HepG2 (cell line): ENCODE results near the gene SLC25A47. TPM values are rescaled to one million over a fixed set of nuclear protein-coding genes. Genes with fewer than 3 reads are reported as not detected.
A peak's percentile ranks its signal among the peaks of the same experiment; 100 is the strongest.

Experiments used
- FOXP1 ChIP-seq, 2 experiments: fragments of 450-650 bp in 1 of 2; IDR thresholded peaks; 2 replicates each; pipeline ENCODE4 v1.6.1; 2017 to 2018; ENCODE audit warnings: antibody characterized with exemption in 1 of 2
- IRX3 ChIP-seq: sonication (generic); formaldehyde crosslinking; IDR thresholded peaks from 2 replicates; pipeline ENCODE4 v1.8.1; 2023; ENCODE audit warnings: mild to moderate bottlenecking, low read depth, missing genetic modification reagents, borderline replicate concordance
- JUN ChIP-seq: sonication (generic); formaldehyde crosslinking; IDR thresholded peaks from 2 replicates; pipeline ENCODE4 v1.4.0; 2020; ENCODE audit warnings: mild to moderate bottlenecking, missing genetic modification reagents
- JUNB ChIP-seq: sonication (generic); formaldehyde crosslinking; IDR thresholded peaks from 2 replicates; pipeline ENCODE4 v1.8.0; 2022; ENCODE audit warnings: missing genetic modification reagents, mild to moderate bottlenecking, borderline replicate concordance
- KAT2B ChIP-seq: fragments of 150-350 bp; IDR thresholded peaks from 2 replicates; pipeline ENCODE4 v1.6.1; 2014; ENCODE audit warnings: low read depth, low read length, borderline replicate concordance
- KDM2A ChIP-seq: sonication (generic); formaldehyde crosslinking; IDR thresholded peaks from 2 replicates; pipeline ENCODE4 v1.4.0; 2020; ENCODE audit warnings: low read depth, missing genetic modification reagents, borderline replicate concordance
- MAFG ChIP-seq: sonication (generic); formaldehyde crosslinking; IDR thresholded peaks from 2 replicates; pipeline ENCODE4 v1.5.1; 2020; ENCODE audit warnings: mild to moderate bottlenecking, missing genetic modification reagents
- MLXIP ChIP-seq: sonication (generic); formaldehyde crosslinking; IDR thresholded peaks from 2 replicates; pipeline ENCODE4 v1.9.0; 2021; ENCODE audit warnings: missing genetic modification reagents, borderline replicate concordance
- MTERF4 ChIP-seq: sonication (generic); formaldehyde crosslinking; IDR thresholded peaks from 2 replicates; pipeline ENCODE4 v1.8.0; 2023; ENCODE audit warnings: mild to moderate bottlenecking, missing genetic modification reagents
- TEAD3 ChIP-seq: optimal IDR thresholded peaks from 2 replicates; pipeline ENCODE3; 2016; ENCODE audit warnings: borderline replicate concordance
- ZBTB25 ChIP-seq: IDR thresholded peaks from 2 replicates; pipeline ENCODE4 v1.6.1; 2018; ENCODE audit warnings: missing genetic modification reagents
- ZNF605 ChIP-seq: sonication (generic); formaldehyde crosslinking; IDR thresholded peaks from 2 replicates; pipeline ENCODE4 v1.8.0; 2022; ENCODE audit warnings: mild to moderate bottlenecking, missing genetic modification reagents
- ZNF607 ChIP-seq: sonication (generic); formaldehyde crosslinking; IDR thresholded peaks from 2 replicates; pipeline ENCODE4 v1.5.1; 2020; ENCODE audit warnings: missing genetic modification reagents, mild to moderate bottlenecking, borderline replicate concordance
- ZNF777 ChIP-seq: sonication (generic); formaldehyde crosslinking; IDR thresholded peaks from 2 replicates; pipeline ENCODE4 v1.4.0; 2020; ENCODE audit warnings: missing genetic modification reagents
- polyA plus RNA-seq, 8 experiments: library from polyadenylated mRNA; depleted of rRNA in 3 of 8; stranded (reverse) in 7 of 8; unstranded in 1 of 8; fragments of >200 nt; fragmentation: Illumina TruSeq in 4 of 8; extraction: Trizol in 4 of 8; gene quantifications; 2 replicates each; pipeline versions ENCODE4 v1.2.1 to v1.2.3, GENCODE V29; 2011 to 2016; ENCODE audit warnings: low read depth in 4 of 8, missing spikeins in 1 of 8, mixed read lengths in 1 of 8; ENCODE audit not compliant: insufficient read depth in 1 of 8
- total RNA-seq, 5 experiments: library from RNA; depleted of rRNA; stranded (reverse); fragments of >200 nt; fragmentation: Illumina TruSeq; extraction: Trizol; gene quantifications; 2 replicates each; pipeline ENCODE4 v1.2.3, GENCODE V29; 2016; ENCODE audit warnings: low read depth in 1 of 5
- TF ChIP-seq, protein P1 (sequence below): sonication (generic); formaldehyde crosslinking; IDR thresholded peaks from 2 replicates; pipeline ENCODE4 v1.4.0; 2020; ENCODE audit warnings: mild to moderate bottlenecking, missing genetic modification reagents
- TF ChIP-seq, protein P2 (sequence below): sonication (generic); formaldehyde crosslinking; IDR thresholded peaks from 2 replicates; pipeline ENCODE4 v1.4.0; 2020; ENCODE audit warnings: mild to moderate bottlenecking, missing genetic modification reagents

Gene SLC25A47
- total and polyA plus RNA-seq, 2 of the 13 experiments (the other 11 are each of a cell fraction or from before 2014, with no cell fraction given) = 1.0 to 1.7 TPM

- TF ChIP-seq, protein P1, sequence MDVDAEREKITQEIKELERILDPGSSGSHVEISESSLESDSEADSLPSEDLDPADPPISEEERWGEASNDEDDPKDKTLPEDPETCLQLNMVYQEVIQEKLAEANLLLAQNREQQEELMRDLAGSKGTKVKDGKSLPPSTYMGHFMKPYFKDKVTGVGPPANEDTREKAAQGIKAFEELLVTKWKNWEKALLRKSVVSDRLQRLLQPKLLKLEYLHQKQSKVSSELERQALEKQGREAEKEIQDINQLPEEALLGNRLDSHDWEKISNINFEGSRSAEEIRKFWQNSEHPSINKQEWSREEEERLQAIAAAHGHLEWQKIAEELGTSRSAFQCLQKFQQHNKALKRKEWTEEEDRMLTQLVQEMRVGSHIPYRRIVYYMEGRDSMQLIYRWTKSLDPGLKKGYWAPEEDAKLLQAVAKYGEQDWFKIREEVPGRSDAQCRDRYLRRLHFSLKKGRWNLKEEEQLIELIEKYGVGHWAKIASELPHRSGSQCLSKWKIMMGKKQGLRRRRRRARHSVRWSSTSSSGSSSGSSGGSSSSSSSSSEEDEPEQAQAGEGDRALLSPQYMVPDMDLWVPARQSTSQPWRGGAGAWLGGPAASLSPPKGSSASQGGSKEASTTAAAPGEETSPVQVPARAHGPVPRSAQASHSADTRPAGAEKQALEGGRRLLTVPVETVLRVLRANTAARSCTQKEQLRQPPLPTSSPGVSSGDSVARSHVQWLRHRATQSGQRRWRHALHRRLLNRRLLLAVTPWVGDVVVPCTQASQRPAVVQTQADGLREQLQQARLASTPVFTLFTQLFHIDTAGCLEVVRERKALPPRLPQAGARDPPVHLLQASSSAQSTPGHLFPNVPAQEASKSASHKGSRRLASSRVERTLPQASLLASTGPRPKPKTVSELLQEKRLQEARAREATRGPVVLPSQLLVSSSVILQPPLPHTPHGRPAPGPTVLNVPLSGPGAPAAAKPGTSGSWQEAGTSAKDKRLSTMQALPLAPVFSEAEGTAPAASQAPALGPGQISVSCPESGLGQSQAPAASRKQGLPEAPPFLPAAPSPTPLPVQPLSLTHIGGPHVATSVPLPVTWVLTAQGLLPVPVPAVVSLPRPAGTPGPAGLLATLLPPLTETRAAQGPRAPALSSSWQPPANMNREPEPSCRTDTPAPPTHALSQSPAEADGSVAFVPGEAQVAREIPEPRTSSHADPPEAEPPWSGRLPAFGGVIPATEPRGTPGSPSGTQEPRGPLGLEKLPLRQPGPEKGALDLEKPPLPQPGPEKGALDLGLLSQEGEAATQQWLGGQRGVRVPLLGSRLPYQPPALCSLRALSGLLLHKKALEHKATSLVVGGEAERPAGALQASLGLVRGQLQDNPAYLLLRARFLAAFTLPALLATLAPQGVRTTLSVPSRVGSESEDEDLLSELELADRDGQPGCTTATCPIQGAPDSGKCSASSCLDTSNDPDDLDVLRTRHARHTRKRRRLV = no peak
- TF ChIP-seq TEAD3 (CRISPR knock-in tag) (peak; percentile 61), ZNF777 (no peak), FOXP1 (IDR thresholded peaks at IDR 0.05) (no peak), FOXP1 (CRISPR knock-in tag; IDR thresholded peaks at IDR 0.05) (no peak), JUNB (no peak), MLXIP (CRISPR knock-in tag) (no peak), MAFG (no peak), ZBTB25 (CRISPR knock-in tag) (no peak), KAT2B (no peak), ZNF605 (peak; percentile 71; the same call in 1 of the 2 replicates), IRX3 (CRISPR knock-in tag) (no peak), JUN (CRISPR knock-in tag) (0 out of 2 replicates have a peak, but pooled peaks have one; percentile 35), ZNF607 (no peak), KDM2A (CRISPR knock-in tag) (peak; percentile 73), MTERF4 (CRISPR knock-in tag) (no peak)
- TF ChIP-seq, protein P2, sequence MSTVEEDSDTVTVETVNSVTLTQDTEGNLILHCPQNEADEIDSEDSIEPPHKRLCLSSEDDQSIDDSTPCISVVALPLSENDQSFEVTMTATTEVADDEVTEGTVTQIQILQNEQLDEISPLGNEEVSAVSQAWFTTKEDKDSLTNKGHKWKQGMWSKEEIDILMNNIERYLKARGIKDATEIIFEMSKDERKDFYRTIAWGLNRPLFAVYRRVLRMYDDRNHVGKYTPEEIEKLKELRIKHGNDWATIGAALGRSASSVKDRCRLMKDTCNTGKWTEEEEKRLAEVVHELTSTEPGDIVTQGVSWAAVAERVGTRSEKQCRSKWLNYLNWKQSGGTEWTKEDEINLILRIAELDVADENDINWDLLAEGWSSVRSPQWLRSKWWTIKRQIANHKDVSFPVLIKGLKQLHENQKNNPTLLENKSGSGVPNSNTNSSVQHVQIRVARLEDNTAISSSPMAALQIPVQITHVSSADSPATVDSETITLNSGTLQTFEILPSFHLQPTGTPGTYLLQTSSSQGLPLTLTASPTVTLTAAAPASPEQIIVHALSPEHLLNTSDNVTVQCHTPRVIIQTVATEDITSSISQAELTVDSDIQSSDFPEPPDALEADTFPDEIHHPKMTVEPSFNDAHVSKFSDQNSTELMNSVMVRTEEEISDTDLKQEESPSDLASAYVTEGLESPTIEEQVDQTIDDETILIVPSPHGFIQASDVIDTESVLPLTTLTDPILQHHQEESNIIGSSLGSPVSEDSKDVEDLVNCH (CRISPR knock-in tag) = no peak
Measured at GRCh38 chr14:100290607-100291304, 32.4 kb upstream of the SLC25A47 start (continued).
